SK-N-MC (cell line): ENCODE measurements around the gene GPR158.

Source experiments
- EZH2 ChIP-seq: fragments of 200-600 bp; sonication (generic); IDR thresholded peaks from one replicate; pipeline ENCODE4 v1.6.1; 2017; ENCODE audit warnings: antibody characterized with exemption
- POLR2AphosphoS5 ChIP-seq: IDR thresholded peaks from 2 replicates; pipeline ENCODE4 v1.6.1; 2012; ENCODE audit warnings: mild to moderate bottlenecking, low read depth, low read length, borderline replicate concordance

- no peak for TF ChIP-seq EZH2
- TF ChIP-seq POLR2AphosphoS5: no peak
Observed at GRCh38 chr10:25383686-25384085, 208.9 kb downstream of the GPR158 start.
